H9 (cell line): ENCODE measurements around the gene MEIG1. TPM values are rescaled to one million over a fixed set of nuclear protein-coding genes. Genes with fewer than 3 reads are reported as not detected.

Experiments
- DNase-seq: peaks from one replicate; pipeline ENCODE4 v3.0.0-alpha.2; 2017
- H2AFZ ChIP-seq: one replicate; pipeline ENCODE4 v1.6.1; 2013; ENCODE audit warnings: mild to moderate bottlenecking, low read length, control low read depth, moderate library complexity
- H2AK5ac ChIP-seq: 2 replicates; pipeline ENCODE4 v1.6.1; 2013; ENCODE audit warnings: low read length, control low read depth, mixed read lengths; ENCODE audit not compliant: insufficient read length
- H2BK120ac ChIP-seq: one replicate; pipeline ENCODE4 v1.6.1; 2013; ENCODE audit warnings: low read depth, mild to moderate bottlenecking, low read length, control low read depth, inconsistent platforms; ENCODE audit not compliant: poor library complexity, severe bottlenecking
- H2BK12ac ChIP-seq: 2 replicates; pipeline ENCODE4 v1.6.1; 2013; ENCODE audit warnings: low read length, control low read depth, mixed read lengths, low read depth; ENCODE audit not compliant: insufficient read length
- H2BK15ac ChIP-seq: 2 replicates; pipeline ENCODE4 v1.6.1; 2013; ENCODE audit warnings: low read depth, low read length, control low read depth
- H2BK20ac ChIP-seq: one replicate; pipeline ENCODE4 v1.6.1; 2013; ENCODE audit warnings: low read depth, mild to moderate bottlenecking, low read length, control low read depth, inconsistent platforms; ENCODE audit not compliant: poor library complexity, severe bottlenecking
- H2BK5ac ChIP-seq: 2 replicates; pipeline ENCODE4 v1.6.1; 2013; ENCODE audit warnings: low read length, control low read depth, mixed read lengths; ENCODE audit not compliant: insufficient read length
- H3K14ac ChIP-seq: 2 replicates; pipeline ENCODE4 v1.6.1; 2013; ENCODE audit warnings: low read length, control low read depth; ENCODE audit not compliant: insufficient read depth
- H3K18ac ChIP-seq: 2 replicates; pipeline ENCODE4 v1.6.1; 2013; ENCODE audit warnings: low read depth, mild to moderate bottlenecking, mixed read lengths, low read length, control low read depth; ENCODE audit not compliant: insufficient read length
- H3K23ac ChIP-seq: 2 replicates; pipeline ENCODE4 v1.6.1; 2013; ENCODE audit warnings: low read length, control low read depth, mixed read lengths, low read depth; ENCODE audit not compliant: insufficient read length
- H3K23me2 ChIP-seq: 2 replicates; pipeline ENCODE4 v1.6.1; 2013; ENCODE audit warnings: low read depth, mild to moderate bottlenecking, mixed read lengths, low read length, control low read depth; ENCODE audit not compliant: insufficient read length, poor library complexity, severe bottlenecking
- H3K27ac ChIP-seq: 2 replicates; pipeline ENCODE4 v1.5.1; 2013; ENCODE audit warnings: low read length, control low read depth, mixed read lengths, low read depth; ENCODE audit not compliant: insufficient read length
- H3K27me3 ChIP-seq: 2 replicates; pipeline ENCODE4 v1.6.1; 2013; ENCODE audit warnings: low read length, control low read depth, inconsistent platforms; ENCODE audit not compliant: insufficient read depth
- H3K4ac ChIP-seq: 2 replicates; pipeline ENCODE4 v1.6.1; 2013; ENCODE audit warnings: low read depth, mild to moderate bottlenecking, control low read depth, inconsistent platforms, low read length, moderate library complexity
- H3K4me1 ChIP-seq: 2 replicates; pipeline ENCODE4 v1.6.1; 2013; ENCODE audit warnings: low read length, control low read depth, inconsistent platforms; ENCODE audit not compliant: insufficient read depth
- H3K4me2 ChIP-seq: 2 replicates; pipeline ENCODE4 v1.6.1; 2013; ENCODE audit warnings: low read length, control low read depth, mixed read lengths; ENCODE audit not compliant: insufficient read length, insufficient read depth
- H3K56ac ChIP-seq: 2 replicates; pipeline ENCODE4 v1.6.1; 2013; ENCODE audit warnings: low read depth, mild to moderate bottlenecking, mixed read lengths, low read length, control low read depth; ENCODE audit not compliant: insufficient read length
- H3K79me1 ChIP-seq: 2 replicates; pipeline ENCODE4 v1.6.1; 2013; ENCODE audit warnings: low read depth, mild to moderate bottlenecking, moderate library complexity, low read length, control low read depth, inconsistent platforms; ENCODE audit not compliant: insufficient read depth, poor library complexity, severe bottlenecking
- H3K79me2 ChIP-seq: 2 replicates; pipeline ENCODE4 v1.6.1; 2013; ENCODE audit warnings: low read length, control low read depth, inconsistent platforms; ENCODE audit not compliant: insufficient read depth
- H3K9ac ChIP-seq: 2 replicates; pipeline ENCODE4 v1.6.1; 2013; ENCODE audit warnings: low read length, control low read depth, mixed read lengths; ENCODE audit not compliant: insufficient read length; ENCODE audit errors: extremely low read depth
- H3K9me3 ChIP-seq: one replicate; pipeline ENCODE4 v1.6.1; 2013; ENCODE audit warnings: low read depth, low read length, inconsistent platforms; ENCODE audit not compliant: control insufficient read depth
- H3T11ph ChIP-seq: one replicate; pipeline ENCODE4 v1.6.1; 2013; ENCODE audit warnings: mild to moderate bottlenecking, low read length, control low read depth, inconsistent platforms
- H4K20me1 ChIP-seq: one replicate; pipeline ENCODE4 v1.6.1; 2013; ENCODE audit not compliant: control insufficient read depth, insufficient read length, insufficient read depth
- H4K5ac ChIP-seq: 2 replicates; pipeline ENCODE4 v1.6.1; 2013; ENCODE audit warnings: low read depth, mild to moderate bottlenecking, mixed read lengths, low read length, control low read depth; ENCODE audit not compliant: insufficient read length
- H4K8ac ChIP-seq: replicated peaks from 2 replicates; pipeline ENCODE4 v1.6.1; 2013; ENCODE audit warnings: low read length, control low read depth, mixed read lengths, low read depth; ENCODE audit not compliant: insufficient read length
- H4K91ac ChIP-seq: 2 replicates; pipeline ENCODE4 v1.6.1; 2013; ENCODE audit warnings: low read depth, mild to moderate bottlenecking, moderate library complexity, mixed read lengths, low read length, control low read depth; ENCODE audit not compliant: insufficient read length
- H3K27ac Mint-ChIP-seq, 3 experiments: 2 replicates in 2 of 3; 3 replicates in 1 of 3; pipeline ENCODE4 v1.8.0; 2020 to 2021; ENCODE audit warnings: mixed read lengths in 3 of 3, mild to moderate bottlenecking in 1 of 3, moderate library complexity in 1 of 3
- H3K27me3 Mint-ChIP-seq: 2 replicates; pipeline ENCODE4 v1.8.0; 2021; ENCODE audit warnings: low read depth, mild to moderate bottlenecking, moderate library complexity, mixed read lengths
- H3K36me3 Mint-ChIP-seq, 3 experiments: 2 replicates in 2 of 3; 3 replicates in 1 of 3; pipeline ENCODE4 v1.8.0; 2020 to 2021; ENCODE audit warnings: low read depth in 3 of 3, mixed read lengths in 3 of 3; ENCODE audit not compliant: insufficient read depth in 1 of 3
- H3K4me1 Mint-ChIP-seq, 2 experiments: 2 replicates each; pipeline ENCODE4 v1.8.0; 2020; ENCODE audit warnings: mixed read lengths in 2 of 2
- H3K4me3 Mint-ChIP-seq, 2 experiments: 2 replicates in 1 of 2; 3 replicates in 1 of 2; pipeline ENCODE4 v1.8.0; 2020 to 2021; ENCODE audit warnings: mild to moderate bottlenecking in 2 of 2, mixed read lengths in 2 of 2, moderate library complexity in 1 of 2
- H3K9me3 Mint-ChIP-seq, 2 experiments: 2 replicates in 1 of 2; 3 replicates in 1 of 2; pipeline ENCODE4 v1.8.0; 2020; ENCODE audit warnings: mild to moderate bottlenecking in 2 of 2, mixed read lengths in 2 of 2, moderate library complexity in 1 of 2
- WGBS: extraction: QIAGEN DNeasy Blood & Tissue Kit; methylation state at CpG from one replicate; pipeline ENCODE4 v1.1.7; 2013; ENCODE audit warnings: missing lambda C conversion rate, low lambda C conversion rate, mixed read lengths; ENCODE audit not compliant: insufficient read length; ENCODE audit errors: extremely low coverage; 5-methylcytosine and 5-hydroxymethylcytosine counted together
- total RNA-seq: library from RNA; stranded (reverse); gene quantifications from 2 replicates; pipeline ENCODE4 v1.2.1, GENCODE V29; 2021
- TF ChIP-seq, protein P1 (sequence below): fragments of 200-600 bp; sonication (generic); conservative IDR thresholded peaks from 3 replicates; pipeline ENCODE4 v1.8.0; 2021; ENCODE audit warnings: antibody characterized with exemption, mild to moderate bottlenecking

The MEIG1 gene
- total RNA-seq, 1 experiment from 2014 or later: 0.72 TPM

DNA sequence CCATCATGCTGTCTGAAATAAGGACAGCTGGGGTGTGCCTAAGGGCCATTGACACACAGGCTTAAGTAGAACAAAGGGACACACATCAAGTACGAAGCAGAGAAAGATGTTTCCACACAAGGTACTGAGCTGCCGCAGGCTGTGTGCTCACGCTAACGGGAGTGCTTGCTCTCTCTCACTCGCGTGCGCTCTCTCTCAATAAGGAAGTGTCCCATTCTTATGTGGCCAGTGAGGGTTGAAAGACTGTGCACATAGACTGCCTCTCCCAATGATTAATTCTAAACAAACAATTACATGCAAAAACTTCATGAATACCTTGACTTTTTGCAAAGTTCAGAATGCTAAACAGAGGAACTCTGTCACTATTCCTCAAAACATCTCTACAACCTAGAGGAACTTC lies 35.2 kb upstream of the MEIG1 start:
- TF ChIP-seq, protein P1, sequence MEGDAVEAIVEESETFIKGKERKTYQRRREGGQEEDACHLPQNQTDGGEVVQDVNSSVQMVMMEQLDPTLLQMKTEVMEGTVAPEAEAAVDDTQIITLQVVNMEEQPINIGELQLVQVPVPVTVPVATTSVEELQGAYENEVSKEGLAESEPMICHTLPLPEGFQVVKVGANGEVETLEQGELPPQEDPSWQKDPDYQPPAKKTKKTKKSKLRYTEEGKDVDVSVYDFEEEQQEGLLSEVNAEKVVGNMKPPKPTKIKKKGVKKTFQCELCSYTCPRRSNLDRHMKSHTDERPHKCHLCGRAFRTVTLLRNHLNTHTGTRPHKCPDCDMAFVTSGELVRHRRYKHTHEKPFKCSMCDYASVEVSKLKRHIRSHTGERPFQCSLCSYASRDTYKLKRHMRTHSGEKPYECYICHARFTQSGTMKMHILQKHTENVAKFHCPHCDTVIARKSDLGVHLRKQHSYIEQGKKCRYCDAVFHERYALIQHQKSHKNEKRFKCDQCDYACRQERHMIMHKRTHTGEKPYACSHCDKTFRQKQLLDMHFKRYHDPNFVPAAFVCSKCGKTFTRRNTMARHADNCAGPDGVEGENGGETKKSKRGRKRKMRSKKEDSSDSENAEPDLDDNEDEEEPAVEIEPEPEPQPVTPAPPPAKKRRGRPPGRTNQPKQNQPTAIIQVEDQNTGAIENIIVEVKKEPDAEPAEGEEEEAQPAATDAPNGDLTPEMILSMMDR: no peak
- Mint-ChIP-seq H3K36me3 (peaks cover 40 to 83% (median 60%) of the 10 kb centered on the region in 3 experiments), H3K9me3 (no peaks in the 10 kb centered on the region), H3K4me3 (no peak overlapping the region), H3K4me1 (no peaks in the 10 kb centered on the region), H3K27ac (no peak overlapping the region; a peak in 1 of 7 replicates), H3K27me3 (no peaks in the 10 kb centered on the region)
- Histone ChIP-seq H3K4me2 (no peak overlapping the region), H4K5ac (no peak overlapping the region), H3K4me1 (no peaks in the 10 kb centered on the region), H3K79me1 (no peaks in the 10 kb centered on the region), H3T11ph (no peak overlapping the region), H2BK12ac (no peak overlapping the region), H3K23ac (no peak overlapping the region), H3K23me2 (no peaks in the 10 kb centered on the region), H2BK20ac (no peak overlapping the region), H2AFZ (no peak overlapping the region), H3K9me3 (no peaks in the 10 kb centered on the region), H4K8ac (no peak overlapping the region), H2BK15ac (no peak overlapping the region), H3K79me2 (no peaks in the 10 kb centered on the region), H4K20me1 (no peaks in the 10 kb centered on the region), H3K56ac (no peak overlapping the region), H3K27me3 (no peaks in the 10 kb centered on the region), H3K18ac (no peak overlapping the region), H2BK5ac (no peak overlapping the region), H3K4ac (no peak overlapping the region), H2BK120ac (no peak overlapping the region), H4K91ac (no peak overlapping the region), H3K14ac (no peak overlapping the region), H3K9ac (no peak overlapping the region), H3K27ac (no peak overlapping the region), H2AK5ac (no peak overlapping the region)
- no CpG with 5 or more reads among the region's 7 CpGs for WGBS
- DNase-seq: no peak
